K562 (cell line): ENCODE data around the gene HRAS. TPM values are rescaled to one million over a fixed set of nuclear protein-coding genes. Genes with fewer than 3 reads are reported as not detected.
A peak's percentile ranks its signal among the peaks of the same experiment; 100 is the strongest.

ENCODE experiments used
- ATAC-seq: fragments of 200-7000 bp; cut with Tn5 transposase; 3 replicates; pipeline ENCODE4 v1.9.1; 2020; ENCODE audit warnings: moderate library complexity
- BruUV-seq: library from RNA; stranded (reverse); fragments of 400-500 nt; replicated peaks from 2 replicates; lab custom pipeline; 2021; lab: Mats Ljungman, UMichigan
- CTCF ChIA-PET: fragments of 300-600 bp; formaldehyde crosslinking; extraction: SDS; loops from one replicate; lab custom pipeline; 2021; ENCODE audit warnings: low intra/inter-chr PET ratio; lab: Yijun Ruan, JAX
- POLR2A ChIA-PET: fragments of 300-600, 350-650 bp; sonication (Branson Sonifier 250); formaldehyde crosslinking; extraction: SDS; loops from one replicate; lab custom pipeline; 2021; ENCODE audit warnings: antibody characterized with exemption, inconsistent platforms; lab: Yijun Ruan, JAX
- DNase-seq, 4 experiments: peaks; one replicate each; pipeline versions ENCODE4 v3.0.0 to v3.0.0-alpha.2; 2011 to 2018; ENCODE audit warnings: low spot score in 3 of 4, mixed read lengths in 3 of 4; ENCODE audit errors: extremely low read depth in 1 of 4
- FAIRE-seq: peaks from 2 replicates; lab custom pipeline; 2011; peaks lifted over from hg19 to GRCh38; lab: Jason Lieb, UNC
- H2AFZ ChIP-seq: 2 replicates; pipeline ENCODE4 v1.6.0; 2011; ENCODE audit warnings: low read depth, low read length, control low read depth, inconsistent platforms
- H3K27ac ChIP-seq: fragments of 200-600 bp; 3 replicates; pipeline ENCODE4 v1.8.0; 2011; ENCODE audit warnings: low read depth, mild to moderate bottlenecking, control low read depth, inconsistent platforms, low read length, moderate library complexity, mixed read lengths; ENCODE audit errors: extremely low read depth
- H3K27me3 ChIP-seq, 2 experiments: fragments of 300-600 bp in 1 of 2; 2 replicates in 1 of 2; 3 replicates in 1 of 2; pipeline versions ENCODE4 v1.6.0 to v1.8.0; 2011; ENCODE audit warnings: inconsistent platforms in 2 of 2, low read length in 2 of 2, mild to moderate bottlenecking in 1 of 2, mixed read lengths in 1 of 2, moderate library complexity in 1 of 2; ENCODE audit not compliant: control insufficient read depth in 2 of 2, insufficient read depth in 2 of 2
- H3K36me3 ChIP-seq: fragments of 300-600 bp; 3 replicates; pipeline ENCODE4 v1.8.0; 2011; ENCODE audit warnings: mild to moderate bottlenecking, low read length, inconsistent platforms; ENCODE audit not compliant: control insufficient read depth, insufficient read depth
- H3K4me1 ChIP-seq, 2 experiments: fragments of 200-600 bp in 1 of 2; replicated peaks in 1 of 2; 2 replicates in 1 of 2; 3 replicates in 1 of 2; pipeline versions ENCODE4 v1.5.1 to v1.8.0; 2011; ENCODE audit warnings: inconsistent platforms in 2 of 2, low read length in 2 of 2, mild to moderate bottlenecking in 1 of 2, mixed read lengths in 1 of 2, moderate library complexity in 1 of 2; ENCODE audit not compliant: control insufficient read depth in 2 of 2, insufficient read depth in 2 of 2
- H3K4me2 ChIP-seq: 2 replicates; pipeline ENCODE4 v1.6.1; 2011; ENCODE audit warnings: low read length, control low read depth, inconsistent platforms, mixed read lengths; ENCODE audit not compliant: insufficient read depth
- H3K4me3 ChIP-seq: fragments of 200-600 bp; sonication (generic), shearing (Covaris generic); 2 replicates; pipeline ENCODE4 v1.5.1; 2016; ENCODE audit warnings: control low read depth, inconsistent platforms
- H3K79me2 ChIP-seq: fragments of 200-600 bp; 3 replicates; pipeline ENCODE4 v1.8.0; 2011; ENCODE audit warnings: low read length, inconsistent platforms; ENCODE audit not compliant: control insufficient read depth, insufficient read depth
- H3K9ac ChIP-seq, 2 experiments: 2 replicates each; pipeline versions ENCODE4 v1.6.0 to v1.6.1; 2011; ENCODE audit warnings: low read depth in 2 of 2, low read length in 2 of 2, control low read depth in 1 of 2, inconsistent platforms in 1 of 2, mild to moderate bottlenecking in 1 of 2, mixed read lengths in 1 of 2; ENCODE audit not compliant: insufficient read depth in 1 of 2
- H3K9me1 ChIP-seq: one replicate; pipeline ENCODE4 v1.6.0; 2011; ENCODE audit warnings: inconsistent platforms, mild to moderate bottlenecking, low read length, moderate library complexity; ENCODE audit not compliant: control insufficient read depth, insufficient read depth
- H3K9me3 ChIP-seq: replicated peaks from 2 replicates; pipeline ENCODE4 v1.5.1; 2011; ENCODE audit warnings: low read depth, low read length, inconsistent platforms; ENCODE audit not compliant: control insufficient read depth, insufficient read depth
- H4K20me1 ChIP-seq: replicated peaks from 2 replicates; pipeline ENCODE4 v1.6.1; 2011; ENCODE audit warnings: low read length, inconsistent platforms, mixed read lengths; ENCODE audit not compliant: control insufficient read depth, insufficient read depth
- GABPB1 ChIP-seq: sonication (generic); formaldehyde crosslinking; IDR thresholded peaks from 2 replicates; pipeline ENCODE4 v1.8.0; 2022; ENCODE audit warnings: mild to moderate bottlenecking, missing genetic modification reagents
- HOMEZ ChIP-seq: fragments of 250-450 bp; sonication (Bioruptor Pico); IDR thresholded peaks from 2 replicates; pipeline ENCODE4 v1.4.0; 2020; ENCODE audit warnings: mild to moderate bottlenecking, moderate library complexity
- MYC ChIP-seq, 2 experiments: fragments of 250-450 bp in 1 of 2; sonication (Bioruptor Pico) in 1 of 2; IDR thresholded peaks; 2 replicates each; pipeline versions ENCODE4 v1.5.1 to v1.6.1; 2012 to 2021; ENCODE audit warnings: low read depth in 2 of 2, borderline replicate concordance in 1 of 2, improper control_type of control experiment in 1 of 2, low read length in 1 of 2, mild to moderate bottlenecking in 1 of 2, moderate library complexity in 1 of 2
- NEUROD1 ChIP-seq: fragments of 150-350 bp; IDR thresholded peaks from 2 replicates; pipeline ENCODE4 v1.6.1; 2014; ENCODE audit warnings: borderline replicate concordance, low read length, low read depth; ENCODE audit not compliant: partially characterized antibody
- RBFOX2 ChIP-seq: fragments of 200-400 bp; formaldehyde crosslinking; IDR thresholded peaks from 2 replicates; pipeline ENCODE4 v1.6.1; 2017; ENCODE audit warnings: low read depth, mild to moderate bottlenecking, low read length, moderate library complexity
- RUNX1 ChIP-seq: sonication (generic); IDR thresholded peaks from 2 replicates; pipeline ENCODE4 v1.6.1; 2016; ENCODE audit warnings: antibody characterized with exemption, low read depth
- SRSF3 ChIP-seq: fragments of 200-400 bp; formaldehyde crosslinking; IDR thresholded peaks from 2 replicates; pipeline ENCODE4 v1.6.1; 2016; ENCODE audit warnings: mild to moderate bottlenecking, low read length, moderate library complexity; ENCODE audit not compliant: insufficient read depth
- TSHZ1 ChIP-seq: fragments of 250-450 bp; sonication (Bioruptor Pico); IDR thresholded peaks from 2 replicates; pipeline ENCODE4 v1.4.0; 2020; ENCODE audit warnings: mild to moderate bottlenecking, moderate library complexity
- ZBTB2 ChIP-seq: fragments of 450-650 bp; IDR thresholded peaks from 2 replicates; pipeline ENCODE4 v1.6.1; 2016; ENCODE audit warnings: antibody characterized with exemption
- ZNF124 ChIP-seq: sonication (generic); formaldehyde crosslinking; IDR thresholded peaks from 2 replicates; pipeline ENCODE4 v1.8.1; 2022; ENCODE audit warnings: missing genetic modification reagents
- ZNF740 ChIP-seq, 3 experiments: fragments of 200-800 bp in 1 of 3; sonication (Bioruptor generic) in 1 of 3; sonication (generic) in 1 of 3; formaldehyde crosslinking in 1 of 3; IDR thresholded peaks; 2 replicates each; pipeline versions ENCODE4 v1.6.1 to v1.8.0; 2016 to 2022; ENCODE audit warnings: mild to moderate bottlenecking in 2 of 3, missing compliant biosample characterization in 2 of 3, missing genetic modification characterization in 2 of 3, missing genetic modification reagents in 1 of 3
- WGBS: fragments of 100-300 bp; shearing (Covaris generic); methylation state at CpG from one replicate; pipeline ENCODE4 v1.1.6; 2016; ENCODE audit warnings: low coverage, mixed read lengths; ENCODE audit not compliant: insufficient coverage; ENCODE audit errors: missing lambda C conversion rate; 5-methylcytosine and 5-hydroxymethylcytosine counted together
- in situ Hi-C: fragments of 300-500 bp; cut with MboI; formaldehyde crosslinking; loops from 4 replicates; pipeline ENCODE4 v1.15.0; 2018; ENCODE audit warnings: inconsistent platforms, mixed read lengths
- intact Hi-C: fragments of 100-400 bp; cut with micrococcal nuclease; formaldehyde crosslinking; loops from 2 replicates; pipeline ENCODE4 v1.14.2; 2022
- polyA plus RNA-seq, 8 experiments: library from polyadenylated mRNA; depleted of rRNA in 4 of 8; stranded (reverse) in 5 of 8; unstranded in 3 of 8; fragments of >200 nt; fragmentation: Nextera tagmentation in 2 of 8; fragmentation: Illumina TruSeq in 1 of 8; extraction: Ambion mirVana in 2 of 8; extraction: Trizol in 1 of 8; gene quantifications; 2 replicates each; pipeline versions ENCODE4 v1.2.1 to v1.2.3, GENCODE V29; 2011 to 2014; ENCODE audit warnings: inconsistent platforms in 1 of 8, missing spikeins in 1 of 8
- total RNA-seq, 7 experiments: library from RNA; depleted of rRNA in 6 of 7; stranded (reverse); fragments of >200 nt in 6 of 7; fragmentation: Illumina TruSeq in 2 of 7; extraction: Trizol in 2 of 7; gene quantifications; 2 replicates each; pipeline versions ENCODE4 v1.2.1 to v1.2.3, GENCODE V29; 2011 to 2021; ENCODE audit warnings: low replicate concordance in 1 of 7

The HRAS gene
- total and polyA plus RNA-seq, 9 of the 15 experiments (the other 6 are each of a cell fraction or from before 2014, with no cell fraction given): 2.8 to 73.5 (median 29.6) TPM

- Histone ChIP-seq H3K9me3 (no peaks in the 10 kb centered on the region), H3K9ac (peak within 1 kb of the TSS; percentile 48 to 82; a peak in 3 of 4 replicates), H4K20me1 (0 out of 2 replicates have a peak, but pooled peaks cover 4% of the 10 kb centered on the region), H3K4me1 (peaks cover 22 to 84% of the 10 kb centered on the region in 2 experiments), H3K27ac (peak within 1 kb of the TSS; percentile 70), H3K4me2 (peak within 1 kb of the TSS; percentile 68), H3K9me1 (peaks cover 3% of the 10 kb centered on the region), H3K79me2 (peaks cover 17% of the 10 kb centered on the region), H3K4me3 (peak within 1 kb of the TSS; percentile 78), H2AFZ (peak within 1 kb of the TSS; percentile 87), H3K27me3 (no peaks in the 10 kb centered on the region), H3K36me3 (peaks cover 23% of the 10 kb centered on the region; the same call in 1 of the 3 replicates)
- POLR2A ChIA-PET: interaction anchor here (0.5 to 1.2 kb wide), 3 partner anchors 18 to 32 kb away, joined by 4 to 5 read pairs (median 4); no protein-coding TSS in a partner anchor
- DNase-seq (peak; percentile 92 to 95 (median 94)), FAIRE-seq (peak; percentile 92), ATAC-seq (peak; percentile 84)
- intact Hi-C loops: no loop called here
- CTCF ChIA-PET: no interaction called here
- no TSS peak for BruUV-seq
- in situ Hi-C loops: no loop called here
- WGBS: 16% methylated on average over 36 of the region's 93 CpGs
- TF ChIP-seq RUNX1 (no peak), RBFOX2 (peak; percentile 68), ZNF740 (CRISPR knock-in tag; IDR thresholded peaks at IDR 0.05) (no peak), ZNF740 (tag; IDR thresholded peaks at IDR 0.05) (no peak), TSHZ1 (no peak), HOMEZ (no peak), SRSF3 (no peak), ZNF124 (CRISPR knock-in tag) (peak; percentile 72; the same call in 1 of the 2 replicates), MYC (IDR thresholded peaks at IDR 0.05; ENCODE audit: low read depth, low read length) (peak; percentile 85), MYC (CRISPR knock-in tag; IDR thresholded peaks at IDR 0.05; ENCODE audit: borderline replicate concordance, low read depth) (peak; percentile 88; the same call in 1 of the 2 replicates), ZBTB2 (peak; percentile 25; the same call in 1 of the 2 replicates), NEUROD1 (peak; percentile 70), GABPB1 (0 out of 2 replicates have a peak, but pooled peaks have one; percentile 39)
Measured at GRCh38 chr11:536841-537621, 1.7 kb upstream of the HRAS start, which contains the start of gene LRRC56. Gene LRRC56, plus strand, starts transcription at chr11:537527. Its CDS starts 3,158 bp downstream, at chr11:540685.
